HS-27A (cell line): ENCODE measurements around the gene MYLK.
A peak's percentile ranks its signal among the peaks of the same experiment; 100 is the strongest.
"Not testable (repeated sequence)": the region's sequence is repeated elsewhere in the genome, so short reads cannot be mapped to it uniquely, and the experiment has no call there.

Experiments
- DNase-seq: peaks from one replicate; pipeline ENCODE4 v3.0.0-alpha.2; 2012; ENCODE audit warnings: low read depth, missing footprints

Gene MYLK

GRCh38 chr3:123884203-123884831 lies at the start of gene MYLK:
TSS of gene MYLK (minus strand) at chr3:123884332. CDS start at chr3:123793841, 90,491 bp downstream.
- peak; percentile 46 for DNase-seq

DNA sequence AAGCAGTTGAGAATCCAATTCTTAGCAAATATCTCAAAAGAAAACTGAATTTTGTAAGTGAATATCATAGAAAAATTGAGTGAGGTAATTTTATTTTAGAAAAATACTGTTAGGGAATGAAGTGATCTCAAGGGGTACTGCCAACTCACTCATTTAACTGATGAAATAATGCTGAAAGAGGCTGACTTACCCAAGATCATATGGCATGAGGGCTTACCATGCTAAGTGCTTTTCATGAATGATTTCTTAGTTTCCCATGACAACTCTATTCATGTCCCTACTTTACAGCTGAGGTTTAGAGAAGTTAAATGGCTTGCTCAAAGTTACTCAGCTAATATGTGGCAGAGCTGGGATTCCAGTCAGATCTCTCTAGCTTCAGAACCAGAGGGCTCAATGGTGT lies 46.3 kb upstream of the MYLK start:
- no peak for DNase-seq

GRCh38 chr3:123929325-123929724 lies 45.2 kb upstream of the MYLK start:
- no peak for DNase-seq

DNA sequence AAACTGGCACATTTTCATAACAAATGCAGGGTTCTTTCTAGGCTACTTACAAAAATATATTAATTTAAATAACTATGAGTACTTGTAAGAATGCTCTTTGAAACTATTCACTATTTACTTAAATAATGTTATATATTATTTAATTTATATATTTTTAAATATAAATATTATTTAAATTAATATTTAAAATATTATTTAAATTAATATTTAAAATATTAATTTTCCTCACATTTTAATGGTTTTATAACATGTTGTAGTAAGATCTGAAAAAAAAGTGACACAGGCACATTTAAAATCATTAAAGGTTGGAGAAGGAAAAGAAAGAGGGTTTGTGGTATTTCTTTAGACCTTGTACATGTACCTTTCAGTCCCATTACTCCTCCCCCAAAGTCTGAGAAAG lies 42.3 kb upstream of the MYLK start:
- DNase-seq: no peak

- no peak for DNase-seq
These were observed 36.7 kb upstream of the MYLK start for GRCh38 chr3:123920868-123921267.

GRCh38 chr3:123920383-123920782 lies 36.3 kb upstream of the MYLK start:
- no peak for DNase-seq

DNA sequence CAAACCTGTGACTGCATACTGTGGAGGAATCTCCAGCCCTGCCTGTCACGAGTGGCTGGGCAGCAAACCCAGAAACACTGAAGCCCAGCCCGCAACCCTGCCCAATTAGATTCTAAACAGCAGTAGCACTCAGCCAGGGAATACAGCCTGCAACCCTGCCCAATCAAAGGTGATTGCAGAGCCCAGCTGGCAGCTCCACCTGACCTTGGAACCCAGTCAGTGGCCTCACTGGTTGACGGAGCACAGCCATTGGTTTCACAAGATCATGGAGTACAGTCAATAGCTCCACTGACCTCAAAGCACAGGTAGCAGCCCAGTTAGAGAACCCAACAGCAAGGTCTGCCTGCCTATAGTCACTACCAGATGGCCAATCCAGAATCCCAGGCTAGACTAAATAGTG lies 35.2 kb upstream of the MYLK start:
- DNase-seq: no peak

GRCh38 chr3:123914829-123915228 lies 30.7 kb upstream of the MYLK start:
- DNase-seq: no peak

- DNase-seq: no peak
These were observed 25.7 kb upstream of the MYLK start for GRCh38 chr3:123909785-123910184.

GRCh38 chr3:123907720-123908119 lies 23.6 kb upstream of the MYLK start:
- DNase-seq: no peak

DNA sequence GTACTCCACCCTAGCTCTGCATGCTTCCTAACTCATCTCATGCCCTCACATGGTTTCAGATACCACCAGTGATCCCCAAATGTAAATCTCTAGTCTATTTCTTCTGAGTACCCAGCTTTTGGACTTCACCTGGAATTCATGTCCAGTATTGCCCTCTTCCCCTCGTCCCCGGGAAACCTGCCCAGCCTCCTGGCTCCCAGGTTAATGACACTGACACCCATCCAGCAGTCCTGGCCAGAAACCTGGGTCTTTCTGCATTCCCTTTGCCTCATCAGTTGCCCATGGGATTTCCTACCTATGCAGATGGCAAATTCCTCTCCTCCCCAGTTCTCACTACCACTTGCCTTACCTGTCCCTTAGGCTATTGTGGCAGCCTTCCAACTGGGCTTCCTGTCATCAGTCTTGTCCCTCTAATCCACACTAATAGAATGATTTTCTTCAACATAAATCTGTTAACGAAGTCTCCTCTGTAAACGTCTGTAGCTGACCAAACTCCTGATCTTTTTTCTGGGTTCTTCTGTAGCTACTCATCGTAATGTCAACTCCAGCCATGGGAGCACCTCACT lies 15.3 kb upstream of the MYLK start:
- no peak for DNase-seq

DNA sequence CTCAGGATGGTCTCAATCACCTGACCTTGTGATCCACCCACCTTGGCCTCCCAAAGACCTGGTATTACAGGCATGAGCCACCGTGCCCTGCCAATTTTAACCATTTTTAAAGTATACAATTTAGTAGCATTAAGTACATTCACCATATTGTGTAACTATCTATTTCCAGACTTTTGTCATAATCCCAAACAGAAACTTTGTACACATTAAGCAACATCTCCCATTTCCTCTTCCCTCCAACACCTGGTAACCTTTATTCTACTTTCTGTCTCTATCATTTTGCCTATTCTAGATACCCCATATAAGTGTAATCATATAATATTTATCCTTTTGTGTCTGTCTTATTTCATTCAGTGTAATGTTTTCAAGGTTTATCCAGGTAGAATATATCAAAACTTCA lies 8.9 kb upstream of the MYLK start:
- no peak for DNase-seq

DNA sequence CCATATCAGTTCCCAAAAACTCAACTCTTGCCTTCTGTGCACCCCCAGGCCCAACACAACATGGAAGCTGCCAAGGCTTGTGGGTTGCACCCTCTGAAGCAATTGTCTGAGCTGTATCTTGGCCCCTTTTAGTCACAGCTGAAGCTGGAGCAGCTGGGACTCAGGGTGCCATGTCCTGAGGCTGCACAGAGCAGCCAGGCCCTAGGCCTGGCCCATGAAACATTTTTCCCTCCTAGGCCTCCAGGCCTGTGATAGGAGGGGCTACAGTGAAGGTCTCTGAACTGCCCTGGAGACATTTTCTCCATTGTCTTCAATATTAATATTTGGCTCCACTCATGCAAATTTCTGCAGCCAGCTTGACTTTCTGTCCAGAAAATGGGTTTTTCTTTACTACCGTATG lies 8.1 kb upstream of the MYLK start:
- no peak for DNase-seq

GRCh38 chr3:123890991-123891390 lies 6.9 kb upstream of the MYLK start:
- not testable (repeated sequence) for DNase-seq

DNA sequence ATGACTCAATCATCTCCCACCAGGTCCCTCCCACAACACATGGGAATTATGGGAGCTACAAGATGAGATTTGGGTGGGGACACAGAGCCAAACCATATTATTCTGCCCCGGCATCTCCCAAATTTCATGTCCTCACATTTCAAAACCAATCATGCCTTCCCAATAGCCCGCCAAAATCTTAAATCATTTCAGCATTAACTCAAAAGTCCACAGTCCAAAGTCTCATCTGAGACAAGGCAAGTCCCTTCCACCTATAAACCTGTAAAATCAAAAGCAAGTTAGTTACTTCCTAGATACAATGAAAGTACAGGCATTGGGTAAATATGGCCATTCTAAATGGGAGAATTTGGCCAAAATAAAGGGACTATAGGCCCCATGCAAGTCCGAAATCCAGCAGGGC lies 6.0 kb upstream of the MYLK start:
- not testable (repeated sequence) for DNase-seq

- DNase-seq: no peak
These were observed 861 bp upstream of the MYLK start for GRCh38 chr3:123884993-123885392.

GRCh38 chr3:123883701-123884202 lies 380 bp downstream of the MYLK start:
- no peak for DNase-seq

GRCh38 chr3:123883111-123883510 lies 1.0 kb downstream of the MYLK start:
- DNase-seq: no peak

DNA sequence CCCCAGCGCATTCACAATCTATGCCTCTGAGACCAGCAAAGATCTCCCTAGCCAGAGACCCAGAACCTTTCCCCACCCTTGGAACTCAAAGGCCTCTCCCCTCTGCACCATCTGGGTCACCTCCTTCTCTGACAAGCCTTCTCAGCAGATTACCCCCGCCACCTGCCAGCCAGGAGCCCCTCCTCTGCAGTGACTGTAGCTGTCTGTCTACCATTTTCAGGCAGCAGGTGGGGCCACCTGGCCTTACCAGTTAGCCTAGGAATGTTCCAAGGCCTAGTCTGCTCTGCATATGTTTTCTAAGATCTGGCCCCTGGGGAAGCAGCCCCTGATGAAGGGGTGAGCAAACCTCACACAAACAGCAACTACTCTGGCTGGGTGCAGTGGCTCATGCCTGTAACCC lies 2.4 kb downstream of the MYLK start:
- DNase-seq: no peak

GRCh38 chr3:123880998-123881561 lies 3.1 kb downstream of the MYLK start:
- no peak for DNase-seq

- no peak for DNase-seq
These were observed 5.3 kb downstream of the MYLK start for GRCh38 chr3:123878807-123879206.

DNA sequence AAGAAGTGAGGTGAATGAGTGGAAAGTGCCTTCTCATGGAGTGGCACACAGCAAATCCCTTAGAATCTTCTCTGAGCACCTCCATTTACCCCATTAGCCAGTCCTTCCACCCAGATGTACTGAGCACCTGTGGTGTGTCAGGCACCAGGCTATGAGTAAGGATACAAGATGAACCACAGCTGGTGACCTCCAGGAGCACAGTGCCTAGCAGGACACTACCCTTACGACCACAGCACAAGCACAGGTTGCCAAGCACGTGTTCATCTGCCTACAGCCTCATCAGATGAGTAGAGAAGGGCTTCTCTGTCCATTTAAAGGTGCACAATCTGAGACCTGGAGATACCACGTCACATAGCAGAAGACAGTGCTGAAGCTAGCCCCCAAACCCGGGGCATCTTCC lies 6.2 kb downstream of the MYLK start:
- no peak for DNase-seq

DNA sequence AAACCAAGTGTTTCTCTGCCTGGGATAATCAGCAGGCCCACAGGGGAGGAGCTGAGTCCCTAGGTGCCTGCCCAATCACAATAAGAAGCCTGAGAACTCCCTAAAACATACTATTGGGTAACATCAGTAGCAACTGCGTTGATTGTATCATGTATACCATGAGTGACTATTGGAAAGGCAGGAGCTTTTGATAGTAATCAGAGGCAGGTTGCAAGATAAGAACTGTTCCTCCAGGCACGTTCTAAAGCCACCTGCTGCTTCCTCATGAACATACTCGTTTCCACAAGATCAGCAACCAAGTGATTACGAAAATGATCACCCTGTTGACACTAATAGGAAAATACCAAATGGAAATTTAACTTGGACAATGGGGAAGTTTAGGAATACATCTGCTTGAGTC lies 6.7 kb downstream of the MYLK start:
- no peak for DNase-seq

DNA sequence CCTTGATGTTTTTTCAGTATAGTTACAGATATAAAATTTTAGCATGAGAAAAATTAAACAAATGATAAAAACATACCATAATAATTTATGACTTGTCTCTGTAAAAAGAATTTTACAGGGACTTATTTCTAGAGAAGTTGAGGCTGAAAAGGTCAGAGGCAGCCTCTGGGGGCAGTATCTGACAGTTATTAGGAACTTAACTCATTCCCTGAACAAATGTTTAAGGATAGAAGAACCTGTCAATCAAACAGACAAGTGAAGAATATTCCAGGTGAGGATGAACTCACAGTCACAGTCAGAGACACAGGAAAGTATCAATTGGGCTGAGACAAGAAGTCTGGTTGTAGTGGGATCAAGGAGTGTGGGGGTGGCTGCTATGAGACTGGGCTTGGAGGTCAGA lies 7.3 kb downstream of the MYLK start:
- no peak for DNase-seq
